ENCODE measurements around the gene TRMU. TPM values are rescaled to one million over a fixed set of nuclear protein-coding genes. Genes with fewer than 3 reads are reported as not detected.

The TRMU gene
- total RNA-seq, 4 donors from 2014 or later = 19.3 to 62.8 (median 32.8) TPM

DNA sequence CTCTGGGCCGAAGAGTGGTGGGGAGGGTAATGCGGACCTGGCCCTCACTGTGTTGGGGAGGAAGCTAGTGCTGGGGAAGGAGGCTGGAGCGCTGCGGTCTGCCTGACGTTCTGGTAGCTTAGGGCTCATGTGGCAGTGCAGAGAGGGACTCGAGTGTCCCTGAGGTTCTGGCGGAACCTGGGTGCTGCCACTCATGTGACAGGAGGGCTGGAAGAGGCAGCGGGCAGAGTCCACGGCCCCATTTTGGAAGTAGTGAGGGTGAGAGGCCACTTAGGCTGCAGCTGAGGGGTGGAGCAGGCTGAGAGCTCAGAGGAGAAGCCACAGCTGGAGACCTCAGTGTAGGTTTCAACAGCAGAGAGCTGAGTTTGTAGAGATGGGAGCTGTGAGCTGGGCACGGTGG, 16.2 kb upstream of the TRMU start:
- ATAC-seq (ENCODE audit: low FRiP score) (no peak), DNase-seq (ENCODE audit: low spot score) (no peak)
- TF ChIP-seq, protein P1, sequence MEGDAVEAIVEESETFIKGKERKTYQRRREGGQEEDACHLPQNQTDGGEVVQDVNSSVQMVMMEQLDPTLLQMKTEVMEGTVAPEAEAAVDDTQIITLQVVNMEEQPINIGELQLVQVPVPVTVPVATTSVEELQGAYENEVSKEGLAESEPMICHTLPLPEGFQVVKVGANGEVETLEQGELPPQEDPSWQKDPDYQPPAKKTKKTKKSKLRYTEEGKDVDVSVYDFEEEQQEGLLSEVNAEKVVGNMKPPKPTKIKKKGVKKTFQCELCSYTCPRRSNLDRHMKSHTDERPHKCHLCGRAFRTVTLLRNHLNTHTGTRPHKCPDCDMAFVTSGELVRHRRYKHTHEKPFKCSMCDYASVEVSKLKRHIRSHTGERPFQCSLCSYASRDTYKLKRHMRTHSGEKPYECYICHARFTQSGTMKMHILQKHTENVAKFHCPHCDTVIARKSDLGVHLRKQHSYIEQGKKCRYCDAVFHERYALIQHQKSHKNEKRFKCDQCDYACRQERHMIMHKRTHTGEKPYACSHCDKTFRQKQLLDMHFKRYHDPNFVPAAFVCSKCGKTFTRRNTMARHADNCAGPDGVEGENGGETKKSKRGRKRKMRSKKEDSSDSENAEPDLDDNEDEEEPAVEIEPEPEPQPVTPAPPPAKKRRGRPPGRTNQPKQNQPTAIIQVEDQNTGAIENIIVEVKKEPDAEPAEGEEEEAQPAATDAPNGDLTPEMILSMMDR (IDR thresholded peaks at IDR 0.05) = no peak

DNA sequence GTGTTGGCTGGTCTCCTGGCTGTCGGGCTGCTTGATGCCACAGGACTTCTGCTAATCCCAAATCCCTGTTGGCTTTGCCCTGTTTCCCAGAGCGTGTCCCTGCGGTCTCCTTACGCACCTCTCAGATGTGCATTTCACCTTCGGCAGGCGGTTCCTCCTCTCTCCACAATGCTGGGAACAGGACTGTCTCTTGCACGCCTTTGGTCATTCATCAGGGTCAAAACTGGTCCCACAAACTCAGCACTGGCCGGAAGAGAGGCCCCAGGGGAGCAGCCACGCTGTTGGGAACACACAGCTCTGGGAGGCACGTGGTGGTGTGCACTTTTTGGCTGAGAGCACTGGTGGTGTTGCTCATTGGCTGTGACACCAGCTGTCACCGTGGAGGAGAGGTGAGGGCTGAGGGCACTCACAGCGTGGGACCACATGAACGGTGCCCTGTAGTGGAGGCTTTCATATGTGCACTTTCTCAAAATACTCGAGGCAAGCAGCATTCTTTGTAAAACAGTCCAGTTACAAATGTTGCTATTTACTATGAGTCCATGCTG, 15.3 kb upstream of the TRMU start:
- ATAC-seq (ENCODE audit: low FRiP score) = no peak
- DNase-seq (ENCODE audit: low spot score) = no peak
- TF ChIP-seq, protein P1 (IDR thresholded peaks at IDR 0.05) = no peak

DNA sequence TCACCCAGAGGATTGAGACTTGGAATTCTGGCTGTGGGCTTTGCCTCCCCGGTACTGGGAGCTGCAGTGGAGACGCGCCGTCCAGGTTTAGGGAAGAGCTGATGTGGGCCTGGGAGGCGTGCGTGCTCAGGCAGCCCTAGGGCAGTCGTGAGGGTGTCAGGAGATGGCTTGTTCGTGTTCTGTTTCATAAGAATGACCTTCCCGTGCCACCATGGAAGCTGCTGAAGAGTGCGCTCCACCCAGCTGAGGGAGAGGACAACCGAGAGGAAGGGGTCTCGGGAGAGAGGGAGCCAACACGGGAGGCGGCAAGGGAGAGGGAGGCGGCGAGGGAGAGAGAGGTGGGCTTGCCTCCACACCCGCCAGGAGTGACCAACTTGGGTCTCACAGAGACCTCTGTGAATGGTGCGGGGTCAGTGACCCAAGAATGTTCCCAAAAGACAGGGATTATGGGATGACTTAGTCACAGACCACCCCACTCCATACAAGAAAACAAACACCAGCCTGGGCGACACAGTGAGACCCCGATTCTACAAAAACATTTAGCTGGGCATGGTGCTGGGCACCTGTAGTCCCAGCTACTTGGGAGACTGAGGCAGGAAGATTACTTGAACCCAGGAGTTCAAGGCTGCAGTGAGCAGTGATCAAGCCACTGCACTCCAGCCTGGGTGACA, 14.7 kb upstream of the TRMU start:
- DNase-seq (ENCODE audit: low spot score) = no peak

DNA sequence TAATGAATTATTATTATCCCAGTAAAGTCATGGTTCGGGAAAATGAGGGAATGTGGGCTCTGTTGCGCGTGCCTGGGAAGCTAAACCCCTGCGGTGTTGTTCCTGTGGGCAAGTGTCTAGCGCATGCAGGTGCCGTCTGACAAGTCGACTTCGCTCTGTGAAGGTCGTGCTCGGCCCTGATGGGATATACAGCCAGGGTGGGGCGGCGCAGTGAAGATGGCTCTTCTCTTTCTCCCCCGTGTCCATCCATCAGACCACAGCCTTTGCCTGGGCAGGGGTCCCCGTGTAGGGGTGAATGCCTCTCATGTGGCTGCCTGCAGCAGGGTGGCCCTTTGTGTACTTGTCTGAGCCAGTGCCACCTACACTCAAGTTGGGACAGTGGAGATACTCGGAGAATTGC, 12.8 kb upstream of the TRMU start:
- ATAC-seq (ENCODE audit: low FRiP score) (no peak), DNase-seq (ENCODE audit: low spot score) (no peak)
- TF ChIP-seq, protein P1 (IDR thresholded peaks at IDR 0.05) = no peak

More for the DNA sequence above, 14.7 kb upstream of the TRMU start:
- no peak for ATAC-seq (ENCODE audit: low FRiP score)
- TF ChIP-seq, protein P1 (IDR thresholded peaks at IDR 0.05) = no peak

DNA sequence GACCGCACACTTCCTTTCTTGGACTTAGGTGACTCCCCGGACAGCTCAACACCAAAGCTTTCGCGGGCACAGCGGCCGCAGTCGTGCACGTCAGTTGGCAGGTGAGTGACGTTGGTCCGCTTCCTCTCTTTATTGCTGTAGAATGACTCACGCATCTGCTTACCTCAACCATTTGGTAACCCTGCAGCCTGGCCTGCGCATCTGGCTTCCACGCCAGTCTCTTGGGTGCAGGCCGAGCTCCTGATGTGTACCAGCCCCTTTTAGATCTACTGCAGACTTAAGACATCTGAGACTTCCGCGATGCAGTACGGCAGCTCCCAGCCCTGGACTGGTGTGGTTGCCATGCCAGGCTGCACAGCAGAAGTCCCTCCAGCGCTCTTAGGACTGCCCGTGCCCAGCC, 12.4 kb upstream of the TRMU start:
- TF ChIP-seq, protein P1 (IDR thresholded peaks at IDR 0.05) = no peak
- no peak for DNase-seq (ENCODE audit: low spot score)
- no peak for ATAC-seq (ENCODE audit: low FRiP score)

DNA sequence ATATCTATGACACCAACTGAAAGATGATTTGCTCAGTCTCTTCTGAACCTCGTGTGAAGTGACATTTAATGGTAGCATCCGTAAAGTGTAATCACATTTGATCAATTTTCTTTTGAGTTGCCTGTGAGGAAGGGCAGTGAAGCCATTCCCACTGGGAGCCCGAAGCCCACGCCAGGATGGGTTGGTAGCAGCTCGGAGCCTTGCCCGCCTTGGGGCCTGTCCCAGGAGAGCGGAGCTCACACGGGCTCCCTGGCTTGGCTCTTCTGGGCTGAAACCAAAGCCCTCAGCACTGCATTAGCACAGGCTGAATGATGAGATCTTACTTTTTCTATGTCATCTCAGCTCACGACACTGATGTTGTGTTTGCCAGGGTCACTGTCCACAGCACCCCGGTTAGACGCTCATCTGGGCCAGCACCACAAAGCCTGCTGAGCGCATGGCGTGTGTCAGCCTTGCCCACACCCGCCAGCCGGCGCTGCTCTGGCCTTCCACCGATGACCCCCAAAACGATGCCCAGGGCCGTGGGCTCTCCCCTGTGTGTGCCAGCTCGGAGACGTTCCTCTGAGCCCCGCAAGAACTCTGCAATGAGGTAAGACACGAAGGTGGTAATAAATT, 9.3 kb upstream of the TRMU start:
- ATAC-seq (ENCODE audit: low FRiP score) (no peak), DNase-seq (ENCODE audit: low spot score) (no peak)
- TF ChIP-seq, protein P1 (IDR thresholded peaks at IDR 0.05) = no peak

All from omental fat pad (tissue), 4 donors.